Vagina (tissue), 2 donors: ENCODE measurements around the gene NRARP. TPM values are rescaled to one million over a fixed set of nuclear protein-coding genes. Genes with fewer than 3 reads are reported as not detected.
A peak's percentile ranks its signal among the peaks of the same experiment; 100 is the strongest.

Experiments
- DNase-seq, 2 donors: peaks; one replicate each; pipeline ENCODE4 v3.0.0-alpha.2; 2017; ENCODE audit errors: extremely low spot score in 2 of 2
- H3K27ac ChIP-seq: fragments of 200-600 bp; sonication (generic); one replicate; pipeline ENCODE4 v1.5.1; 2019
- H3K27me3 ChIP-seq: fragments of 200-600 bp; sonication (generic); one replicate; pipeline ENCODE4 v1.5.1; 2019
- H3K36me3 ChIP-seq, 2 donors: fragments of 200-600 bp; sonication (generic); one replicate each; pipeline ENCODE4 v1.5.1; 2017 to 2019
- H3K4me1 ChIP-seq: fragments of 200-600 bp; sonication (generic); one replicate; pipeline ENCODE4 v1.5.1; 2019
- H3K4me3 ChIP-seq, 2 donors: fragments of 200-600 bp; sonication (generic); 1 replicate in 1 of 2; 2 replicates in 1 of 2; pipeline ENCODE4 v1.5.1; 2016 to 2019
- H3K9me3 ChIP-seq: fragments of 200-600 bp; sonication (generic); one replicate; pipeline ENCODE4 v1.5.1; 2019
- CTCF ChIP-seq, 3 experiments: fragments of 450-650 bp in 2 of 3; fragments of 200-600 bp in 1 of 3; sonication (generic) in 1 of 3; IDR thresholded peaks; one replicate each; pipeline ENCODE4 v1.5.1; 2017 to 2019; ENCODE audit warnings: antibody characterized with exemption in 3 of 3, mild to moderate bottlenecking in 2 of 3, moderate library complexity in 2 of 3
- POLR2A ChIP-seq, 2 donors: fragments of 450-650 bp; IDR thresholded peaks; one replicate each; pipeline ENCODE4 v1.6.1; 2017; ENCODE audit warnings: antibody characterized with exemption in 2 of 2, mild to moderate bottlenecking in 2 of 2, moderate library complexity in 2 of 2
- POLR2AphosphoS5 ChIP-seq, 2 donors: sonication (generic); formaldehyde crosslinking; IDR thresholded peaks; one replicate each; pipeline ENCODE4 v1.9.0; 2017; ENCODE audit warnings: antibody characterized with exemption in 2 of 2, mild to moderate bottlenecking in 2 of 2, low read depth in 1 of 2; ENCODE audit not compliant: insufficient read depth in 1 of 2
- intact Hi-C: fragments of 100-400 bp; cut with DNase I; formaldehyde crosslinking; loops from one replicate; pipeline ENCODE4 v1.15.1; 2023
- total RNA-seq: library from RNA; depleted of rRNA; stranded (reverse); fragments of >200 nt; gene quantifications from one replicate; pipeline ENCODE4 v1.2.3, GENCODE V29; 2016

NRARP gene
- total RNA-seq, 1 donor from 2014 or later, result 29.5 TPM

DNA sequence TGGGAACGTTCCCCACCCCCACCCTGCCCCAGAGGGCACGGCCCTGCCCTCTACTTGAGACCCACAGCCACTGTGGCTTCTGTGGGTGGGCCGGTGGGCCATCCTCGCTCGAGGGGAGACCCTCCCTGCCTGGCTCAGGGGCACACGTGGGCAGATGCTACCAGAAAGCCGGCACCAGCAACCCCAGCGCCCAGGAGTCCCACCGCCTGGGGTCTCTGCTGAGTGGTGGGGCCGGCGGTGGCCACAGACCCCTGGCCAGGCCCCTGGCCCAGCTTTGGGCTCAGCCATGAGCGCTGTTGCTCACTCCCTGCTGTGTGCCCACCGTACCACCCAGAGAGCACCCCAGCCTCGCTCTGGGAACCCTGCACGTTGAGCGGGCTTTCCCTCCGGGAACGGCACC, 16.5 kb upstream of the NRARP start:
- TF ChIP-seq CTCF (IDR thresholded peaks at IDR 0.05) (no peak), POLR2A (IDR thresholded peaks at IDR 0.05) (no peak), POLR2AphosphoS5 (IDR thresholded peaks at IDR 0.05; ENCODE audit: insufficient read depth in 1 of 2, low read depth in 1 of 2) (no peak)
- H3K4me3 ChIP-seq, result no peak overlapping the region

GRCh38 chr9:137317718-137318511, 15.8 kb upstream of the NRARP start:
- intact Hi-C loops, result no loop called here
- DNase-seq, result no peak
- Histone ChIP-seq H3K27ac (peak overlapping the region; percentile 54), H3K4me3 (no peak overlapping the region), H3K4me1 (peaks cover 37% of the 10 kb centered on the region), H3K9me3 (no peaks in the 10 kb centered on the region), H3K27me3 (no peaks in the 10 kb centered on the region), H3K36me3 (no peaks in the 10 kb centered on the region)
- TF ChIP-seq POLR2AphosphoS5 (IDR thresholded peaks at IDR 0.05; ENCODE audit: insufficient read depth in 1 of 2, low read depth in 1 of 2), result no peak
- TF ChIP-seq CTCF (IDR thresholded peaks at IDR 0.05), result no peak
- TF ChIP-seq POLR2A (IDR thresholded peaks at IDR 0.05), result no peak

More for the DNA sequence above, 16.5 kb upstream of the NRARP start:
- H3K27me3 ChIP-seq, result no peaks in the 10 kb centered on the region
- no peaks in the 10 kb centered on the region for H3K9me3 ChIP-seq
- H3K27ac ChIP-seq, result peak overlapping the region; percentile 54
- peaks cover 30% of the 10 kb centered on the region for H3K4me1 ChIP-seq
- intact Hi-C loops, result no loop called here
- H3K36me3 ChIP-seq, result no peaks in the 10 kb centered on the region
- DNase-seq, result no peak

DNA sequence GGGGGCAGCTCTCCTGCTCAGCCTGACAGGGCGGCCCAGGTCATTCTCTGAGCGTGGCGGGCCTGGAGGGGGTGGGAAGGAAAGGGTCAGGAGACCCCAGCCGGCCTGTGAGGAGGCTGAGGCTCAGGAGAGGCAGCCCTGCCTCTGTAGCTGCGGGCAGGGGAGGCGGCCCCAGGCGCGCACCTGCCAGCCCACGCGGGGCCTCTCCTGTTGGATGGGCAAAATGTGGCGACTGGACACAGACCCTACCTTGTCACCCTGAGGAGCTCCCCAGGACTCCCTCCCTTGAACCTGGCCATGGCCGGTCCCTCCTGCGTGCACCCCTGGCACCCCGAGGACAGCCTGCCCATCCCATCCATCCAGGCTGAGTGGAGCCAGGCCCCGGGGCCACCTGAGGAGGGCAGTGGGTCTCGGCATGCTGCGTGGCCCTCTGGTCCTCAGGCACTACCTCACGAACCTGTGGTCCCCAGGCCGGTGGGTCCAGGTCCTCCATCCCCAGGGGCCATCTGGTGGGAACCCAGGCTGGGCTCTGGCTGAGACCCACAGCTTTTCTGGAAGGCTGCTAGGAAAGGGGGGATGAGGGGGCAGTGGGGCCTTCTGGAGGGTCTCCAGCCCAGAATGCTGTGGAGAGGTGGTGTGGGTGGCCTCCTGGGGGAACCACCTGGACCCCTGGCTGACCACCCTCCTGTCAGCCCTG, 15.1 kb upstream of the NRARP start:
- H3K36me3 ChIP-seq, result no peaks in the 10 kb centered on the region
- peaks cover 44% of the 10 kb centered on the region for H3K4me1 ChIP-seq
- no peak overlapping the region for H3K4me3 ChIP-seq
- H3K27me3 ChIP-seq, result no peaks in the 10 kb centered on the region
- intact Hi-C loops, result no loop called here
- H3K9me3 ChIP-seq, result no peaks in the 10 kb centered on the region
- DNase-seq, result no peak
- no peak overlapping the region for H3K27ac ChIP-seq
- TF ChIP-seq CTCF (IDR thresholded peaks at IDR 0.05) (no peak), POLR2A (IDR thresholded peaks at IDR 0.05) (no peak), POLR2AphosphoS5 (IDR thresholded peaks at IDR 0.05; ENCODE audit: insufficient read depth in 1 of 2, low read depth in 1 of 2) (no peak)

- Histone ChIP-seq H3K4me1 (peaks cover 50% of the 10 kb centered on the region), H3K27ac (peak overlapping the region; percentile 76), H3K27me3 (no peaks in the 10 kb centered on the region), H3K4me3 (peak overlapping the region; percentile 26 to 28), H3K36me3 (no peaks in the 10 kb centered on the region), H3K9me3 (no peaks in the 10 kb centered on the region)
- no peak for DNase-seq
- TF ChIP-seq POLR2AphosphoS5 (IDR thresholded peaks at IDR 0.05; ENCODE audit: insufficient read depth in 1 of 2, low read depth in 1 of 2), result no peak
- intact Hi-C loops, result no loop called here
Measured at GRCh38 chr9:137316012-137316981, 14.2 kb upstream of the NRARP start.

DNA sequence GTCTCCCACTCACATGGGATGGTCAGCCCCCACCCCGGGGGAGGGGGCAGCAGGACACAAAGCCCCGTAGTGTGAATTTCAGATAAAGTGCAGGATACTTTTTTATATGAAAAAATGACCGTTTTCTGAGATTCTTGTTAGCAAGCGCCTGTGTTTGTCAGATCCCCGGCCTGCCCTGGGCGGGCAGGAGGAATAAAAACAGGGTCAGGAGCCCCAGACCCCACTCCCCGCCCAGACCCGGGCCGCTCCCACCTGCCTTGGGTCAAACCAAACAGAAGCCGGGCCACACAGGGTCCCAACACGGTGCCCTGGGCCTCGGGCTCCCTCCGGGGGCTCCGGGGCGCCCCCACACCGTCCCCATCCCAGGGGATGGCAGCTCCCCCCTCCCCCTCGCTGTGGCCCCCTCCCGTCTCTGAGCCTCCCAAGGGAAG, 13.5 kb upstream of the NRARP start:
- H3K36me3 ChIP-seq, result no peaks in the 10 kb centered on the region
- peaks cover 55% of the 10 kb centered on the region for H3K4me1 ChIP-seq
- peak overlapping the region; percentile 76 for H3K27ac ChIP-seq
- H3K9me3 ChIP-seq, result no peaks in the 10 kb centered on the region
- no peak for TF ChIP-seq POLR2A (IDR thresholded peaks at IDR 0.05)
- no peak for TF ChIP-seq POLR2AphosphoS5 (IDR thresholded peaks at IDR 0.05; ENCODE audit: insufficient read depth in 1 of 2, low read depth in 1 of 2)
- no peak for TF ChIP-seq CTCF (IDR thresholded peaks at IDR 0.05)
- no peaks in the 10 kb centered on the region for H3K27me3 ChIP-seq
- intact Hi-C loops, result no loop called here
- no peak for DNase-seq
- peak overlapping the region; percentile 26 to 28 for H3K4me3 ChIP-seq
